ENCODE results near the gene TMEM82. TPM values are rescaled to one million over a fixed set of nuclear protein-coding genes. Genes with fewer than 3 reads are reported as not detected.

Gene TMEM82
- total and polyA plus RNA-seq, 4 experiments from 2014 or later: not detected

GRCh38 chr1:15727021-15727420 is 15.3 kb upstream of the TMEM82 start:
- DNase-seq: no peak

DNA sequence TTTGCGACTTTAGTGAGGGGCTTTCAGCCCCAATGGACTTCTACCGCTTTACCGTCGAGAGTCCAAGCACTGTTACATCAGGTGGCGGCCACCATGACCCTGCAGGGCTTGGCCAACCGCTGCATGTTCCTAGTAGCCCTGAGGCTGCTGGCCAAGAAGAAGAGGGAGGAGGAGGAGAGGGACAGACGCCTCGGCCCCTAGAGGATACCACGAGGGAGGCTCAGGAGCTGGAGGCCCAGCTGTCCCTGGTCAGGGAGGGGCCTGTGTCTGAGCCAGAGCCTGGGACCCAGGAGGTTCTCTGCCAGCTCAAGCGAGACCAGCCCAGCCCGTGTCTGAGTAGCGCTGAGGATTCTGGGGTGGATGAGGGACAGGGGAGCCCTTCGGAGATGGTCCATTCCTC is 14.9 kb upstream of the TMEM82 start:
- intact Hi-C loops (cut with micrococcal nuclease): no loop called here
- CTCF ChIA-PET (ENCODE audit: partially characterized antibody): interaction anchor here (0.6 kb wide), 1 partner anchor 14 kb away, joined by 3 read pairs; no protein-coding TSS in a partner anchor
- POLR2A ChIA-PET (ENCODE audit: partially characterized antibody): no interaction called here
- Histone ChIP-seq H3K27ac (ENCODE audit: low read depth, low read length) (no peak overlapping the region), H3K4me1 (ENCODE audit: insufficient read depth, low read length) (no peaks in the 10 kb centered on the region), H3K36me3 (ENCODE audit: insufficient read depth, low read length) (peaks cover 65% of the 10 kb centered on the region), H3K4me3 (ENCODE audit: low read length in 2 of 2) (no peak overlapping the region), H3K9me3 (ENCODE audit: control insufficient read depth in 1 of 2, low read length in 2 of 2) (no peaks in the 10 kb centered on the region), H3K27me3 (ENCODE audit: insufficient read depth, low read length) (no peaks in the 10 kb centered on the region)
- H3K36me3 Mint-ChIP-seq: peaks cover 17 to 50% of the 10 kb centered on the region in 2 donors
- H3K27ac Mint-ChIP-seq: no peak overlapping the region
- H3K4me1 Mint-ChIP-seq: no peaks in the 10 kb centered on the region
- no peak for DNase-seq
- no peaks in the 10 kb centered on the region for H3K9me3 Mint-ChIP-seq
- no peaks in the 10 kb centered on the region for H3K27me3 Mint-ChIP-seq
- no peak overlapping the region for H3K4me3 Mint-ChIP-seq

More at GRCh38 chr1:15727021-15727420, 15.3 kb upstream of the TMEM82 start:
- no peaks in the 10 kb centered on the region for H3K4me1 Mint-ChIP-seq
- CTCF ChIA-PET (ENCODE audit: partially characterized antibody): no interaction called here
- intact Hi-C loops (cut with micrococcal nuclease): no loop called here
- Histone ChIP-seq H3K9me3 (ENCODE audit: control insufficient read depth in 1 of 2, low read length in 2 of 2) (no peaks in the 10 kb centered on the region), H3K4me1 (ENCODE audit: insufficient read depth, low read length) (no peaks in the 10 kb centered on the region), H3K4me3 (ENCODE audit: low read length in 2 of 2) (no peak overlapping the region), H3K27ac (ENCODE audit: low read depth, low read length) (no peak overlapping the region), H3K27me3 (ENCODE audit: insufficient read depth, low read length) (no peaks in the 10 kb centered on the region), H3K36me3 (ENCODE audit: insufficient read depth, low read length) (peaks cover 67% of the 10 kb centered on the region)
- no peak overlapping the region for H3K27ac Mint-ChIP-seq
- H3K9me3 Mint-ChIP-seq: no peaks in the 10 kb centered on the region
- POLR2A ChIA-PET (ENCODE audit: partially characterized antibody): no interaction called here
- H3K4me3 Mint-ChIP-seq: no peak overlapping the region
- peaks cover 17 to 48% of the 10 kb centered on the region in 2 donors for H3K36me3 Mint-ChIP-seq
- no peaks in the 10 kb centered on the region for H3K27me3 Mint-ChIP-seq

- no peaks in the 10 kb centered on the region for H3K9me3 ChIP-seq (ENCODE audit: control insufficient read depth in 1 of 2, low read length in 2 of 2)
- POLR2A ChIA-PET (ENCODE audit: partially characterized antibody): no interaction called here
Measured at GRCh38 chr1:15727866-15728534, 14.3 kb upstream of the TMEM82 start.

DNA sequence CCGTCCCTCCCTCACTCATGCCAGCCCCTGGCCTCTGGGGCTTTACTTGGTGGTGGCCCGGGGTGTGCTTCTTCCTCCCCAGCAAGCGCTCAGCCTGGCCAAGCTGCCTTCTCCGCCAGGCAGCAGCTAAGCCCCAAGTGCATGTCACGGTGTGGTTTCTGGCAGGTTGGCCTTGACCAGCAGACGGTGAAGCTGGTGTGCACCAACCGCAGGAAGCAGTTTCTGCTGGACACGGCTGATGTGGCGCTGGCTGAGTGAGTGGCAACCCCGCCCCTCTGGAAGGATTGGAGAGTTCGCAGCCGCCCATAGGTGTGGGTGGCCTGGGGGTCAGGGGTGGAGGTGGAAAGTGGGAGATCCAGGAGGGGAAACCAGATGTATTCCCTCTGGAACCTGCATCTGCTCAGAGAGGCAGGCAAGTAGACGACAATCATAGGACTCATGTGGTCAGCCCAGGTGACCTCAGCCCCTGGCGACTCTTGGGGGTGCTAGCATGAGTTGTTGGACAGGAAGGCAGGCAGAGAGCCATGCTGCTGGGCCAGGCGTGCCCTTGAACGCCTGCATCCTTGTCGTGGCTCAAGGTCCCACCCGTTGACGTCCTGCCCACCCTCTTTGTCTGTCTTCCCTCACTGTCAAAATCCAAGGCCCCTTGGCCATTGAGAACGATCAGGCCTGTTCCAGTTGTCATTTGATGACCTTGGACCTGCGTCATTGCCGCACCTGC is 13.2 kb upstream of the TMEM82 start:
- no peaks in the 10 kb centered on the region for H3K27me3 Mint-ChIP-seq
- DNase-seq: no peak
- Histone ChIP-seq H3K4me1 (ENCODE audit: insufficient read depth, low read length) (no peaks in the 10 kb centered on the region), H3K27ac (ENCODE audit: low read depth, low read length) (no peak overlapping the region), H3K4me3 (ENCODE audit: low read length in 2 of 2) (no peak overlapping the region), H3K27me3 (ENCODE audit: insufficient read depth, low read length) (no peaks in the 10 kb centered on the region), H3K36me3 (ENCODE audit: insufficient read depth, low read length) (peaks cover 58% of the 10 kb centered on the region), H3K9me3 (ENCODE audit: control insufficient read depth in 1 of 2, low read length in 2 of 2) (no peaks in the 10 kb centered on the region)
- peaks cover 0 to 2% (median 0%) of the 10 kb centered on the region in 8 donors for H3K9me3 Mint-ChIP-seq
- no peak overlapping the region for H3K4me3 Mint-ChIP-seq
- H3K27ac Mint-ChIP-seq: no peak overlapping the region
- no peaks in the 10 kb centered on the region for H3K4me1 Mint-ChIP-seq
- ChIA-PET CTCF (ENCODE audit: partially characterized antibody) (no interaction called here), POLR2A (ENCODE audit: partially characterized antibody) (no interaction called here)
- peaks cover 10 to 55% of the 10 kb centered on the region in 2 donors for H3K36me3 Mint-ChIP-seq
- intact Hi-C loops (cut with micrococcal nuclease): no loop called here

More at GRCh38 chr1:15727866-15728534, 14.3 kb upstream of the TMEM82 start:
- Histone ChIP-seq H3K36me3 (ENCODE audit: insufficient read depth, low read length) (peaks cover 59% of the 10 kb centered on the region), H3K27me3 (ENCODE audit: insufficient read depth, low read length) (no peaks in the 10 kb centered on the region), H3K27ac (ENCODE audit: low read depth, low read length) (no peak overlapping the region), H3K4me3 (ENCODE audit: low read length in 2 of 2) (no peak overlapping the region), H3K4me1 (ENCODE audit: insufficient read depth, low read length) (no peaks in the 10 kb centered on the region)
- H3K27ac Mint-ChIP-seq: no peak overlapping the region
- H3K4me1 Mint-ChIP-seq: no peaks in the 10 kb centered on the region
- intact Hi-C loops (cut with micrococcal nuclease): no loop called here
- CTCF ChIA-PET (ENCODE audit: partially characterized antibody): interaction anchor here (0.6 kb wide), 1 partner anchor 14 kb away, joined by 3 read pairs; no protein-coding TSS in a partner anchor
- no peak overlapping the region for H3K4me3 Mint-ChIP-seq
- H3K36me3 Mint-ChIP-seq: peaks cover 11 to 50% of the 10 kb centered on the region in 2 donors
- H3K9me3 Mint-ChIP-seq: no peaks in the 10 kb centered on the region
- DNase-seq: no peak
- H3K27me3 Mint-ChIP-seq: no peaks in the 10 kb centered on the region

- Histone ChIP-seq H3K9me3 (ENCODE audit: control insufficient read depth in 1 of 2, low read length in 2 of 2) (no peaks in the 10 kb centered on the region), H3K36me3 (ENCODE audit: insufficient read depth, low read length) (peaks cover 50% of the 10 kb centered on the region), H3K27me3 (ENCODE audit: insufficient read depth, low read length) (no peaks in the 10 kb centered on the region), H3K27ac (ENCODE audit: low read depth, low read length) (no peak overlapping the region), H3K4me1 (ENCODE audit: insufficient read depth, low read length) (no peaks in the 10 kb centered on the region), H3K4me3 (ENCODE audit: low read length in 2 of 2) (no peak overlapping the region)
- no peak overlapping the region for H3K4me3 Mint-ChIP-seq
- H3K36me3 Mint-ChIP-seq: peaks cover 10 to 50% of the 10 kb centered on the region in 2 donors
- peaks cover 0 to 2% (median 0%) of the 10 kb centered on the region in 8 donors for H3K9me3 Mint-ChIP-seq
- intact Hi-C loops (cut with micrococcal nuclease): no loop called here
- no peak for DNase-seq
- H3K27me3 Mint-ChIP-seq: no peaks in the 10 kb centered on the region
- H3K4me1 Mint-ChIP-seq: no peaks in the 10 kb centered on the region
- ChIA-PET CTCF (ENCODE audit: partially characterized antibody) (interaction anchor here (1.3 kb wide), 1 partner anchor 11 kb away, joined by 4 read pairs; no protein-coding TSS in a partner anchor), POLR2A (ENCODE audit: partially characterized antibody) (no interaction called here)
- H3K27ac Mint-ChIP-seq: no peak overlapping the region
Measured at GRCh38 chr1:15730423-15730822, 11.9 kb upstream of the TMEM82 start.

DNA sequence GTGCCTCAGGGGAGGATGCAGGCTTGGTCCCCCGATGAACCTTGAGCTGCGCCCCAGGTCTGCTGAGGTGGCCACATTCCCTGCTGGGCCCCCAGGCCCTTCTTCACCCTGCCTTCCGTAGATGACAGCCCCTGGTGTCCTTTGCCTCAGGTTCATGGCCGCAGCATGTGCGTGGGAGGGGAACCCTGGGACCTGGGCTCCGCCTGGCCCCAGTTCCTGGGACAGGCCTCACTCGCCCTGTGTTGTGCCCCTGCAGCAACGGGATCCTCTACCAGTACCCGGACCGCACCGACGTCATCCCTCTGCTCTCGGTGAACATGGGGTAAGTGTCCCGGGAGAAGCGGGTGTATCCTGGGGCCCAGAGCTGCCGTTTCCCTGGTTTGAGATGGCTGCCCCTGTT is 11.4 kb upstream of the TMEM82 start:
- POLR2A ChIA-PET (ENCODE audit: partially characterized antibody): no interaction called here
- H3K4me3 ChIP-seq (ENCODE audit: low read length in 2 of 2): no peak overlapping the region
- H3K9me3 ChIP-seq (ENCODE audit: control insufficient read depth in 1 of 2, low read length in 2 of 2): no peaks in the 10 kb centered on the region
- peaks cover 0 to 2% (median 0%) of the 10 kb centered on the region in 8 donors for H3K9me3 Mint-ChIP-seq
- H3K27me3 ChIP-seq (ENCODE audit: insufficient read depth, low read length): no peaks in the 10 kb centered on the region
- peaks cover 45% of the 10 kb centered on the region for H3K36me3 ChIP-seq (ENCODE audit: insufficient read depth, low read length)
- H3K4me1 Mint-ChIP-seq: no peaks in the 10 kb centered on the region
- CTCF ChIA-PET (ENCODE audit: partially characterized antibody): interaction anchor here (1.3 kb wide), 1 partner anchor 10 kb away, joined by 4 read pairs; no protein-coding TSS in a partner anchor
- peaks cover 8 to 48% of the 10 kb centered on the region in 2 donors for H3K36me3 Mint-ChIP-seq
- no peak overlapping the region for H3K4me3 Mint-ChIP-seq
- no peaks in the 10 kb centered on the region for H3K4me1 ChIP-seq (ENCODE audit: insufficient read depth, low read length)
- no peaks in the 10 kb centered on the region for H3K27me3 Mint-ChIP-seq
- no peak for DNase-seq
- intact Hi-C loops (cut with micrococcal nuclease): no loop called here
- no peak overlapping the region for H3K27ac ChIP-seq (ENCODE audit: low read depth, low read length)
- H3K27ac Mint-ChIP-seq: no peak overlapping the region

- intact Hi-C loops (cut with micrococcal nuclease): no loop called here
- Mint-ChIP-seq H3K36me3 (peaks cover 3 to 39% of the 10 kb centered on the region in 2 donors), H3K27me3 (no peaks in the 10 kb centered on the region), H3K4me1 (no peaks in the 10 kb centered on the region), H3K27ac (no peak overlapping the region), H3K4me3 (no peak overlapping the region), H3K9me3 (peaks cover 0 to 2% (median 0%) of the 10 kb centered on the region in 8 donors)
- Histone ChIP-seq H3K36me3 (ENCODE audit: insufficient read depth, low read length) (peaks cover 34% of the 10 kb centered on the region), H3K27me3 (ENCODE audit: insufficient read depth, low read length) (no peaks in the 10 kb centered on the region), H3K4me3 (ENCODE audit: low read length in 2 of 2) (no peak overlapping the region), H3K4me1 (ENCODE audit: insufficient read depth, low read length) (no peaks in the 10 kb centered on the region), H3K9me3 (ENCODE audit: control insufficient read depth in 1 of 2, low read length in 2 of 2) (no peaks in the 10 kb centered on the region), H3K27ac (ENCODE audit: low read depth, low read length) (no peak overlapping the region)
- no peak for DNase-seq
- ChIA-PET POLR2A (ENCODE audit: partially characterized antibody) (no interaction called here), CTCF (ENCODE audit: partially characterized antibody) (no interaction called here)
Measured at GRCh38 chr1:15731735-15732685, 10.3 kb upstream of the TMEM82 start.
